ENCODE measurements around the gene DYSF. TPM values are rescaled to one million over a fixed set of nuclear protein-coding genes. Genes with fewer than 3 reads are reported as not detected.

Gene DYSF
- total and polyA plus RNA-seq, 9 donors: 2.3 to 16.5 (median 5.1) TPM

- Histone ChIP-seq H3K36me3 (no peaks in the 10 kb centered on the region), H3K4me1 (ENCODE audit: insufficient read depth) (peaks cover 3% of the 10 kb centered on the region), H3K27ac (no peak overlapping the region), H3K9me3 (no peaks in the 10 kb centered on the region), H3K27me3 (no peaks in the 10 kb centered on the region), H3K4me3 (no peak overlapping the region)
- 78 to 89% (median 86%) methylated on average over 2 of the region's 2 CpGs for WGBS, 3 donors
- no peak for DNase-seq
- TF ChIP-seq EP300 (IDR thresholded peaks at IDR 0.05): no peak
- no peak for TF ChIP-seq POLR2A (IDR thresholded peaks at IDR 0.05)
- TF ChIP-seq, protein P1, sequence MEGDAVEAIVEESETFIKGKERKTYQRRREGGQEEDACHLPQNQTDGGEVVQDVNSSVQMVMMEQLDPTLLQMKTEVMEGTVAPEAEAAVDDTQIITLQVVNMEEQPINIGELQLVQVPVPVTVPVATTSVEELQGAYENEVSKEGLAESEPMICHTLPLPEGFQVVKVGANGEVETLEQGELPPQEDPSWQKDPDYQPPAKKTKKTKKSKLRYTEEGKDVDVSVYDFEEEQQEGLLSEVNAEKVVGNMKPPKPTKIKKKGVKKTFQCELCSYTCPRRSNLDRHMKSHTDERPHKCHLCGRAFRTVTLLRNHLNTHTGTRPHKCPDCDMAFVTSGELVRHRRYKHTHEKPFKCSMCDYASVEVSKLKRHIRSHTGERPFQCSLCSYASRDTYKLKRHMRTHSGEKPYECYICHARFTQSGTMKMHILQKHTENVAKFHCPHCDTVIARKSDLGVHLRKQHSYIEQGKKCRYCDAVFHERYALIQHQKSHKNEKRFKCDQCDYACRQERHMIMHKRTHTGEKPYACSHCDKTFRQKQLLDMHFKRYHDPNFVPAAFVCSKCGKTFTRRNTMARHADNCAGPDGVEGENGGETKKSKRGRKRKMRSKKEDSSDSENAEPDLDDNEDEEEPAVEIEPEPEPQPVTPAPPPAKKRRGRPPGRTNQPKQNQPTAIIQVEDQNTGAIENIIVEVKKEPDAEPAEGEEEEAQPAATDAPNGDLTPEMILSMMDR (IDR thresholded peaks at IDR 0.05): no peak
- intact Hi-C loops (cut with DNase I): no loop called here
These were observed 177.3 kb downstream of the DYSF start for GRCh38 chr2:71630454-71631328.

DNA sequence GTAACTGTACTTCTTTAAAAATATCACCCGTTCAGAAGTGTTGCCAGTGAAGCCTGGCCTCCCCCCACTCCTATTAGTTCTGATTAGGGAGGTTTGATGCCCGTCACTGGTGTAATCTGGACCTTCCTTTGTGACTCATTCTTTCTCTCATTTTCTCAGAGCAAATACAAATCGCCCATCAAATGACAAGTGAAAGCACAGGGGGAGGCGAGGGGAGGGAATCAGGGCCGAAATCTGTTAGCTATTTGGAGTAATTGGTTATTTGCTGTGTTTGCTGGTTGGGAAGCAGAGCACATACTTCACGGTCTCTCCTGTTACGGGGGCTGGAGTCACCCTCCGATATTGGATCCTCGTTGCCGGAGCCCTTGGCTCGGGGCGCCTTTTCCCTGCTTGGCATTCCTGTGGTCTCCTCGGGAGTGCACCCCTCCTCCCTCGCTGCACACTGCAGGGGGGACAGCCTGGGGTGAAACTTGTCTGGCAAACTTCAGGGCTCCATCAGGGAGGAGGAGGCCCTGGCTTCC is 178.1 kb downstream of the DYSF start:
- H3K36me3 ChIP-seq: no peaks in the 10 kb centered on the region
- no peaks in the 10 kb centered on the region for H3K9me3 ChIP-seq
- no peak for DNase-seq
- peaks cover 3% of the 10 kb centered on the region for H3K4me1 ChIP-seq (ENCODE audit: insufficient read depth)
- no peaks in the 10 kb centered on the region for H3K27me3 ChIP-seq
- TF ChIP-seq POLR2A (IDR thresholded peaks at IDR 0.05) (no peak), EP300 (IDR thresholded peaks at IDR 0.05) (no peak)
- H3K4me3 ChIP-seq: no peak overlapping the region
- intact Hi-C loops (cut with DNase I): no loop called here
- H3K27ac ChIP-seq: no peak overlapping the region
- WGBS, 3 donors: 20 to 38% (median 21%) methylated on average over 14 of the region's 14 CpGs

- DNase-seq: no peak
- intact Hi-C loops (cut with DNase I): no loop called here
- Histone ChIP-seq H3K4me3 (no peak overlapping the region), H3K4me1 (ENCODE audit: insufficient read depth) (peaks cover 3% of the 10 kb centered on the region), H3K36me3 (no peaks in the 10 kb centered on the region), H3K27me3 (no peaks in the 10 kb centered on the region), H3K9me3 (no peaks in the 10 kb centered on the region), H3K27ac (no peak overlapping the region)
- 92 to 94% (median 93%) methylated on average over 3 of the region's 3 CpGs for WGBS, 3 donors
- TF ChIP-seq EP300 (IDR thresholded peaks at IDR 0.05): no peak
- no peak for TF ChIP-seq POLR2A (IDR thresholded peaks at IDR 0.05)
- TF ChIP-seq, protein P1 (IDR thresholded peaks at IDR 0.05): no peak
These were observed 179.7 kb downstream of the DYSF start for GRCh38 chr2:71633086-71633485.

DNA sequence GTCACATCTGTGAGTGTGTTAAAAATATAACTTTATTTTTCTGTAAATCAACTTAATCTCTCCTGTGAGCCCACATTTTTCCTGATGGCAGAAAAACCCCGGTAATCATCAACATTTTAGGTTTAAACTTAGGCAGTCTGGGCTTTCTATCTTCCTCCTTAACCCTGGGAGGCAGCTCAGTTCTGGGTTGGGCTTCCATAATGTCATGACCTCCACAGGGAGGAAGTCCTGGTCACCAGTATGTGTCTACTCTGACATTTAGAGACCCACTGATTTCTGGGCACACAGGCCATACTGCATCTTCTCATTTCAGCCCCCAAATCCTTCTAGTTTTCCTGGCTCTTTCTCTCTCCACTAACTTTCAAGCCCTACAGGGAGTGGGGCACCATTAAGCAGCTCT is 181.2 kb downstream of the DYSF start:
- Histone ChIP-seq H3K27me3 (no peaks in the 10 kb centered on the region), H3K9me3 (no peaks in the 10 kb centered on the region), H3K27ac (no peak overlapping the region), H3K4me3 (no peak overlapping the region), H3K4me1 (ENCODE audit: insufficient read depth) (peaks cover 3% of the 10 kb centered on the region), H3K36me3 (no peaks in the 10 kb centered on the region)
- intact Hi-C loops (cut with DNase I): no loop called here
- 89 to 95% (median 90%) methylated on average over 1 of the region's 1 CpG for WGBS, 3 donors
- TF ChIP-seq, protein P1 (IDR thresholded peaks at IDR 0.05): no peak
- TF ChIP-seq POLR2A (IDR thresholded peaks at IDR 0.05) (no peak), EP300 (IDR thresholded peaks at IDR 0.05) (no peak)
- no peak for DNase-seq

DNA sequence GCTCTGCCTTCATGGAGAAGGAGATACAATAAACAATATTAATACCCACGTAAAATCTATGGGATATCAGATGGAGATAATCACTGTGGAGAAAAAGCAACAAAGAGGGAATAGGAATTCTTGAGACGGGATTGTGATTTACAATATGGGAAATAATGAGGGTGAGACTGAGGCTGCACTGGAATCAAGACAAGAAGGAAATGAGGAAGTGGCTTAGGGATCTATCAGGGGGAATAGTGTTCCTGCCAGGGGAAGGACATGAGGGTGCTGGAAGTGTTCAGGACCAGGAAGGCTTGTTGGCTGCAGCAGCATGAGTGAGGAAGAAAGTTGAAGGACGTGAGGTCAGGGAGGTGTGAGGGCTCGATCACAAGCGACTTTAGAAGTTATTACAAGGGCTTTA is 182.4 kb downstream of the DYSF start:
- Histone ChIP-seq H3K4me3 (no peak overlapping the region), H3K27ac (no peak overlapping the region), H3K9me3 (no peaks in the 10 kb centered on the region), H3K4me1 (ENCODE audit: insufficient read depth) (peaks cover 3% of the 10 kb centered on the region), H3K36me3 (no peaks in the 10 kb centered on the region), H3K27me3 (no peaks in the 10 kb centered on the region)
- no peak for DNase-seq
- intact Hi-C loops (cut with DNase I): no loop called here
- 76 to 82% (median 79%) methylated on average over 5 of the region's 5 CpGs for WGBS, 3 donors
- TF ChIP-seq EP300 (IDR thresholded peaks at IDR 0.05) (no peak), POLR2A (IDR thresholded peaks at IDR 0.05) (no peak)
- TF ChIP-seq, protein P1 (IDR thresholded peaks at IDR 0.05): no peak
